Islet precursor cell (in vitro differentiated cells): ENCODE results near the gene PPIE.
"Not testable (repeated sequence)": the region's sequence is repeated elsewhere in the genome, so short reads cannot be mapped to it uniquely, and the experiment has no call there.

Experiments
- DNase-seq: peaks from one replicate; pipeline ENCODE4 v3.0.0-alpha.2; 2018

The PPIE gene

GRCh38 chr1:39758556-39759435 is 20.1 kb downstream of the PPIE start:
- DNase-seq, result peak; percentile 67

GRCh38 chr1:39759436-39759726 is 20.7 kb downstream of the PPIE start:
- DNase-seq, result no peak

- no peak for DNase-seq
These were observed 21.7 kb downstream of the PPIE start for GRCh38 chr1:39760074-39761008.

- no peak for DNase-seq
These were observed 22.3 kb downstream of the PPIE start for GRCh38 chr1:39761016-39761415.

GRCh38 chr1:39761557-39762260 is 23.0 kb downstream of the PPIE start:
- DNase-seq, result no peak

GRCh38 chr1:39762550-39763540 is 24.2 kb downstream of the PPIE start:
- DNase-seq, result no peak

GRCh38 chr1:39763619-39764374 is 25.1 kb downstream of the PPIE start:
- DNase-seq, result not testable (repeated sequence)

- DNase-seq, result not testable (repeated sequence)
These were observed 25.8 kb downstream of the PPIE start for GRCh38 chr1:39764512-39764911.

- DNase-seq, result not testable (repeated sequence)
These were observed 27.8 kb downstream of the PPIE start for GRCh38 chr1:39766466-39766865.

GRCh38 chr1:39769502-39769901 is 30.8 kb downstream of the PPIE start:
- DNase-seq, result not testable (repeated sequence)

GRCh38 chr1:39770100-39771021 is 31.7 kb downstream of the PPIE start:
- not testable (repeated sequence) for DNase-seq

GRCh38 chr1:39771022-39771532 is 32.4 kb downstream of the PPIE start, which contains the start of gene OXCT2:
TSS of gene OXCT2 (minus strand) at chr1:39771348. CDS start at chr1:39771255, 93 bp downstream.
- DNase-seq, result not testable (repeated sequence)

- not testable (repeated sequence) for DNase-seq
These were observed 34.8 kb downstream of the PPIE start for GRCh38 chr1:39773369-39773979.

GRCh38 chr1:39775141-39775540 is 36.5 kb downstream of the PPIE start:
- DNase-seq, result not testable (repeated sequence)

- not testable (repeated sequence) for DNase-seq
These were observed 37.2 kb downstream of the PPIE start for GRCh38 chr1:39775676-39776399.

GRCh38 chr1:39776400-39776713 is 37.7 kb downstream of the PPIE start:
- no peak for DNase-seq

- no peak for DNase-seq
These were observed 38.2 kb downstream of the PPIE start for GRCh38 chr1:39776886-39777285.

- DNase-seq, result no peak
These were observed 38.6 kb downstream of the PPIE start for GRCh38 chr1:39777306-39777705.
